ENCODE measurements around the gene ZNF275. TPM values are rescaled to one million over a fixed set of nuclear protein-coding genes. Genes with fewer than 3 reads are reported as not detected.
"Not testable (repeated sequence)": the region's sequence is repeated elsewhere in the genome, so short reads cannot be mapped to it uniquely, and the experiment has no call there.

The ZNF275 gene
- total RNA-seq, 1 experiment from 2014 or later = 16.9 TPM

GRCh38 chrX:153319295-153320046, 14.5 kb upstream of the ZNF275 start:
- CTCF ChIA-PET = no interaction called here
- peaks cover 5% of the 10 kb centered on the region for H3K27me3 ChIP-seq (replicated peaks; ENCODE audit: insufficient read depth, low read depth, low read length, poor library complexity)
- no peak overlapping the region for H3K4me3 ChIP-seq (ENCODE audit: low read depth, low read length, poor library complexity, severe bottlenecking)
- POLR2A ChIA-PET (ENCODE audit: low non-redundant PET) = no interaction called here
- no peaks in the 10 kb centered on the region for H3K36me3 ChIP-seq (ENCODE audit: insufficient read depth, low read length, poor library complexity, severe bottlenecking)
- TF ChIP-seq EZH2 (IDR thresholded peaks at IDR 0.05; ENCODE audit: borderline replicate concordance, low read depth, low read length, poor library complexity, severe bottlenecking) (no peak), CTCF (conservative IDR thresholded peaks at IDR 0.05; ENCODE audit: low read depth, low read length) (no peak)
- no TSS peak for BruUV-seq (replicated peaks)
- intact Hi-C loops (cut with micrococcal nuclease; ENCODE audit: unreplicated experiment) = no loop called here
- no peak for DNase-seq (ENCODE audit: low spot score)
- H3K9me3 ChIP-seq (ENCODE audit: low read depth, low read length, poor library complexity, severe bottlenecking) = no peaks in the 10 kb centered on the region
- no peak overlapping the region for H3K27ac ChIP-seq (ENCODE audit: low read depth, low read length, poor library complexity, severe bottlenecking)
- H3K4me1 ChIP-seq (ENCODE audit: insufficient read depth, low read length, poor library complexity, severe bottlenecking) = no peaks in the 10 kb centered on the region

- H3K36me3 ChIP-seq (ENCODE audit: insufficient read depth, low read length, poor library complexity, severe bottlenecking); intact Hi-C loops (cut with micrococcal nuclease; ENCODE audit: unreplicated experiment); H3K9me3 ChIP-seq (ENCODE audit: low read depth, low read length, poor library complexity, severe bottlenecking); H3K27ac ChIP-seq (ENCODE audit: low read depth, low read length, poor library complexity, severe bottlenecking); CTCF ChIA-PET; H3K4me3 ChIP-seq (ENCODE audit: low read depth, low read length, poor library complexity, severe bottlenecking); H3K4me1 ChIP-seq (ENCODE audit: insufficient read depth, low read length, poor library complexity, severe bottlenecking); DNase-seq (ENCODE audit: low spot score); BruUV-seq (replicated peaks); H3K27me3 ChIP-seq (replicated peaks; ENCODE audit: insufficient read depth, low read depth, low read length, poor library complexity); POLR2A ChIA-PET (ENCODE audit: low non-redundant PET): not testable (repeated sequence)
Observed at GRCh38 chrX:153320047-153320443, 13.9 kb upstream of the ZNF275 start.

GRCh38 chrX:153320555-153321184, 13.3 kb upstream of the ZNF275 start:
- POLR2A ChIA-PET (ENCODE audit: low non-redundant PET) = no interaction called here
- no peak for DNase-seq (ENCODE audit: low spot score)
- TF ChIP-seq EZH2 (IDR thresholded peaks at IDR 0.05; ENCODE audit: borderline replicate concordance, low read depth, low read length, poor library complexity, severe bottlenecking) (no peak), CTCF (conservative IDR thresholded peaks at IDR 0.05; ENCODE audit: low read depth, low read length) (no peak)
- no peaks in the 10 kb centered on the region for H3K4me1 ChIP-seq (ENCODE audit: insufficient read depth, low read length, poor library complexity, severe bottlenecking)
- CTCF ChIA-PET = no interaction called here
- H3K9me3 ChIP-seq (ENCODE audit: low read depth, low read length, poor library complexity, severe bottlenecking) = no peaks in the 10 kb centered on the region
- H3K27me3 ChIP-seq (replicated peaks; ENCODE audit: insufficient read depth, low read depth, low read length, poor library complexity) = peaks cover 5% of the 10 kb centered on the region
- BruUV-seq (replicated peaks) = no TSS peak
- no peak overlapping the region for H3K4me3 ChIP-seq (ENCODE audit: low read depth, low read length, poor library complexity, severe bottlenecking)
- no peak overlapping the region for H3K27ac ChIP-seq (ENCODE audit: low read depth, low read length, poor library complexity, severe bottlenecking)
- intact Hi-C loops (cut with micrococcal nuclease; ENCODE audit: unreplicated experiment) = no loop called here
- H3K36me3 ChIP-seq (ENCODE audit: insufficient read depth, low read length, poor library complexity, severe bottlenecking) = no peaks in the 10 kb centered on the region
